ENCODE data around the gene ADD2.

The ADD2 gene

DNA sequence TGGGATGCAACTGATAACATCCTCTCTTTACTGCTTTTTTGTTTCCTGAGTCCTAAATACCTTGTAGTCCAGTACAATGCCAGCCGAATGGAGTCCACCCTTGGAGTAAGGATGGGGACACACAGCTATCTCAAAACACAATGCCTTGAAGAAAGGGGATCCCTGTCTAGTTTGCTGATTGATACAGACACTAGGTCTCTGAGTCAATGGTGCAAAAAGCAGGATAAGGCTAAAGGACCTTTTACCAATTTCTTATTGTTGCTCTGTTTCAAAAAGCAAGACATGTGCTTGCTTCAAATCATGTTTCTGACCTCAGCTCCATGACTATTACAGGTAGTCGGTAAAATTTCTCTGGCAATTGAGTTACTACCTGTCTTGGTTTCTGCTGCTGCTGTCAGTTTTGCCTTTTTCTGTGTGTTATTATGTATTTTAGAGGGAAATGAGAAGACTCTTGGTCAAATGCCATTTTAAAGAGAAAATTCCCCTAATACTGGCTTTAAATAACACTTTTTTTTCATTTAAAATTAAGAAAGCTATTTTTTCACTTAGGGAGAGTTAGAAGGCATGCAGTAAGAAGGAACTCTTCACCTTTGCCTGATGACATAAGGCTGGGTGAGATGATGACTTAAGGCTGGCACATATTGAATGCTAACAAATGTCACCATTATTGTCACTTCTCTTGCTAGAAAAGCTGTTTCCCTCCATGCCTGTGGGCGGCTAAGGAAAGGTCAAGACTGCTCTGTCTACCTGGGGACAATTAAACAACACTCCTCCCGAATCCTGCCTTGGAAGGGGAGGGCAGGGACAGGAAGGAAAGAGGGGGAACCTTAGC is 27.4 kb upstream of the ADD2 start:
- H3K27ac Mint-ChIP-seq, result no peak overlapping the region
- peaks cover 7% of the 10 kb centered on the region for H3K9me3 Mint-ChIP-seq
- H3K27me3 Mint-ChIP-seq, result peaks cover 31% of the 10 kb centered on the region
- H3K4me1 Mint-ChIP-seq (ENCODE audit: low read depth), result peaks cover 4% of the 10 kb centered on the region
- no peak overlapping the region for H3K4me3 Mint-ChIP-seq
- H3K36me3 Mint-ChIP-seq (ENCODE audit: low read depth), result no peaks in the 10 kb centered on the region

DNA sequence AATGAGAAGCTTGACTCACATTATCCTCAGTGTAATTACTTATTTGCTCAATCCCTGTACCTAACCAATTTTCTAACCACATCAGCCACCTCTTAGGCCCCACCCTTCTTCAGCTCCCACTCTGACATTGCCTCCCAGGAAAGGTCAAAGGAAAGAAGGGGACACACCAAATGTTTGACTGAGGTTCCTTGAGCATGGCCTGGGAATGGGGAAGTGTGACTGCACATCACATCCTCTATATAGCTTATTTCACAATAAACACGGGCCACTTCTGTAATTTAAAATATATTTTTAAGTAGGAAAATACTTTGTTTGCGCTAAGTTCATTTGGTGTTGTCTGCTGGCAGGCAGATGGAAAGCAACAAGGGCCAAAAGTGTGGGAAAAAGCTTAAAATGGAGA is 25.4 kb upstream of the ADD2 start:
- peaks cover 14% of the 10 kb centered on the region for H3K4me1 Mint-ChIP-seq (ENCODE audit: low read depth)
- no peak overlapping the region for H3K4me3 Mint-ChIP-seq
- peaks cover 35% of the 10 kb centered on the region for H3K27me3 Mint-ChIP-seq
- no peaks in the 10 kb centered on the region for H3K9me3 Mint-ChIP-seq
- H3K27ac Mint-ChIP-seq, result no peak overlapping the region
- no peaks in the 10 kb centered on the region for H3K36me3 Mint-ChIP-seq (ENCODE audit: low read depth)

DNA sequence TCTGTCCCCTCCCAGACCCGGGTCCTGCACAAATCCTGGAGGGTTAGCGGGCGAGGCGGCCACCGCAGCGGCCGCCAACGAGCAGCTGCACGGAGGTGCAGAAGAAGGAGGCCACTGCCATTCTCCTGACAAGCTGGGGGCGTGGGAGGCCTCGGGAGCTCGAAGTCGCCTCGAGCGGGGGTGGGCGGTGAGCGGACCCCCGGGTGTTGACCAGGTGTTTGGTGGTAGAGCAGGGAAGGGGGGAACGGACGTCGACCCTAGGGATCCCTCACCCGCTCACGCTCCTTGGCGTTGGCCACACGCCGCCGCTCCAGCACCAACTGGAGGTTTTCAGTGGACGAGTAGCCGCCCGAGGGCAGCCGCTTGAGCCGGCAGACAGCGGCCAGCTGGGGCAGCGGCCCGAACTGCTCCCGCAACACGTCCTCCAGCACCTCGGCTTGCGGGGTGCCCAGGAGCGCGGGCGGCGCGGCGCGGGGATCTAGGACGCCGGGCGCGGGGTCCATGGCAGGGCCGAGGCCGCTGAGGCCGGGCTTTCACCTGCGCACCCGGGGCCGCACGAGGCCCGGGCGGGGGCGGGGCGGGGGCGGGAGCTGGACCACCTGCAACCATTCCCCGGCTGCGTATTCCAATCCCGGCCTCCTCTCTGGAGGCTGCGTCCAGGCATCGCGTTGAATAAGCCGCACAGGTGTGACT is 22.3 kb upstream of the ADD2 start, which contains the start of gene FIGLA:
FIGLA (minus strand) TSS at position 508 of the 693 bp plus-strand sequence; CDS start at position 503, 5 bp downstream.
- H3K27me3 Mint-ChIP-seq, result peaks cover 54% of the 10 kb centered on the region
- H3K36me3 Mint-ChIP-seq (ENCODE audit: low read depth), result no peaks in the 10 kb centered on the region
- H3K9me3 Mint-ChIP-seq, result no peaks in the 10 kb centered on the region
- H3K4me3 Mint-ChIP-seq, result peak within 1 kb of the TSS; percentile 76
- H3K4me1 Mint-ChIP-seq (ENCODE audit: low read depth), result peaks cover 17% of the 10 kb centered on the region
- H3K27ac Mint-ChIP-seq, result no peak within 1 kb of the TSS

DNA sequence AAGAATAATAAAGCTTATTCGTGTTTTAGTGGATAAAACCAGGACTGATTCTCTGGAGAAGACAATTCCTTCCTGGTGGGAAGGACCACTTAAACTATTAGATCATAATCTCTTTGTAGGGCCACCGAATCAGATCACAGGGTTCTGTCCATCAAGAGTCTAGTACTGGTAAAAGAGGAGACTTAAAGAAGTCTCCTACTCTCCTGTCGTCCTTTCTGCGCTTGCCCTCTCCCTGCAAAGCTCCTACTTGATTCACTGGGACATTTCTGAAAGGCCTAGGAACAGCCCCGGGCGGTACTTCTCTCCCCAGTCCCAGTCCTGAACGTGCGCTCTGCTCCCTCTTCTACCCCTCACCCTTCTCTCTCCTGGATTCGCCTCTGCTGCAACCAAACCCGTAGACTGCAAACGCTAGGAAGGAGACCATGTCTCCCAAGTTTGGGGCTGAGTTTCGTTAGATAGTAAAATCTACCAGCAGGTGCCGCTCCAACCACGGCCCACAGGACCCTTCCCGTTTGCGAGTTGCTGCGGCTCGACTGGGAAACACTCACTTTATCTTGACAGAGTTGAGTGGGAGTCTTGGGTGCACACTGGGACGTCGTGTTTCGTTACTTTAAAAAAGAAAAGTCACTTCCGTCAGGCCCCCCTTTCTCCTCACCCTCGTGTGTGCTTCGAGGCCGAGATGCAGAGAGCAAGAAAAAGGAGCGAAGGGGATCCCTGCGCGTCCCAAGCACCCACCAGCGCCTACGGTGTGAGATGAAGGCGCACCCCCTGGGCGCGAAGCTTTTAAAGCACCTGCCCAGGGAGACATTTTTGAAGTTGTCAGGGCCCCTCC is 21.5 kb upstream of the ADD2 start:
- peaks cover 18% of the 10 kb centered on the region for H3K4me1 Mint-ChIP-seq (ENCODE audit: low read depth)
- H3K36me3 Mint-ChIP-seq (ENCODE audit: low read depth), result no peaks in the 10 kb centered on the region
- no peaks in the 10 kb centered on the region for H3K9me3 Mint-ChIP-seq
- peak overlapping the region; percentile 76 for H3K4me3 Mint-ChIP-seq
- peaks cover 50% of the 10 kb centered on the region for H3K27me3 Mint-ChIP-seq
- no peak overlapping the region for H3K27ac Mint-ChIP-seq

DNA sequence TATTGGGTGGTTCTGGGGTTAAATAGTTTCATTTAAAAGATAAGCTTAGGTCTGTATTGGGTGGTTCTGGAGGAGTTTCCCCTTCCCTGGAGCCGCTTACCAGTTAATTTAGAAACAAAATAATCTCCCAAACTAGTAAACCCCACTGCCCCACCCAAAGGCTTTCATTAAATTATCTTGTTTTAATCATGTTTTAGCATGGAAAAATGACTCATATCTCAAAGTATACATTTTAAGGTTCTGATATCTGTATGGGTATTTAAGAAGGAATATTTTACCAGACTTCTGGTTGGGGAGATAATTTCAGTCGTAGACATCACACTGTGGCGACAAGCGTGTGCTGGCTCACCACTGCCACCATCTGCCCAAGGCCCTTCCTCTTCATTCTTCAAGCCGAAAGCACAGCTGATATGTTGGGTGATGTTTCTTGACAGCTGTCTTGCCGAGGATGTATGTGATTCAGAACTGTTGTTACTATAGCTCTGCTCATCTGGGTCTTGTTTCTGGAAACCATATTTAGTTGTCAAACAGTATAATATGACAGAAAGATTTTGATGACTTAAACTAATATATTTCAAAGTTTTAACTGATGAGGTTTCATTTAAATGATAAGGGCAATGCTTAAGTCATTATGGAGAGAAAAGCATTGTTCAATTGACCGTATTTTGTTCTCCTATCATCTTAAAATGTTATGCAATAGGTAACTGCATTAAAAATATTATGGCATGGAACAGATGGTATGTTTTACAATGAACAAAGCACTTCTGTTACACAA is 17.3 kb upstream of the ADD2 start:
- Mint-ChIP-seq H3K27ac (no peak overlapping the region), H3K4me1 (ENCODE audit: low read depth) (peaks cover 14% of the 10 kb centered on the region), H3K27me3 (peaks cover 27% of the 10 kb centered on the region), H3K4me3 (no peak overlapping the region), H3K9me3 (no peaks in the 10 kb centered on the region), H3K36me3 (ENCODE audit: low read depth) (no peaks in the 10 kb centered on the region)

DNA sequence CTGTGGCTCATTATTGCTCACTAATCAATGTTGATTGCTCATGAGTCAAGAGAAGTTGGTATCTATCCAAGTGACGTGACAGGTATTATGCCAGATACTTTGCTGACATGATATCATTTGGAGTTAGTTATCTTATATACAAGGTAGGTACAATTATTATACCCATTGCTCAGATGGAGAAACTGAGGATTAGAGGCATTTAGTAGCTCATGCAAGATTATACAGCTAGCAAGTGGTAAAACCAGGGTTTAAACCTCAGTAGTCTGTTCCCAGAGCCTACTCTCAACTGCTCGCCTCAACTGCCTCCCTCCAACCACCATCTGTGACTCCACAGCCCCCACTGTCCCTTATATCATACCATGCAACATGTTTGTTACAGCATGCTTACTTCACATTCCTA is 16.3 kb upstream of the ADD2 start:
- H3K27ac Mint-ChIP-seq, result no peak overlapping the region
- peaks cover 5% of the 10 kb centered on the region for H3K4me1 Mint-ChIP-seq (ENCODE audit: low read depth)
- peaks cover 20% of the 10 kb centered on the region for H3K27me3 Mint-ChIP-seq
- H3K36me3 Mint-ChIP-seq (ENCODE audit: low read depth), result no peaks in the 10 kb centered on the region
- H3K4me3 Mint-ChIP-seq, result no peak overlapping the region
- no peaks in the 10 kb centered on the region for H3K9me3 Mint-ChIP-seq

DNA sequence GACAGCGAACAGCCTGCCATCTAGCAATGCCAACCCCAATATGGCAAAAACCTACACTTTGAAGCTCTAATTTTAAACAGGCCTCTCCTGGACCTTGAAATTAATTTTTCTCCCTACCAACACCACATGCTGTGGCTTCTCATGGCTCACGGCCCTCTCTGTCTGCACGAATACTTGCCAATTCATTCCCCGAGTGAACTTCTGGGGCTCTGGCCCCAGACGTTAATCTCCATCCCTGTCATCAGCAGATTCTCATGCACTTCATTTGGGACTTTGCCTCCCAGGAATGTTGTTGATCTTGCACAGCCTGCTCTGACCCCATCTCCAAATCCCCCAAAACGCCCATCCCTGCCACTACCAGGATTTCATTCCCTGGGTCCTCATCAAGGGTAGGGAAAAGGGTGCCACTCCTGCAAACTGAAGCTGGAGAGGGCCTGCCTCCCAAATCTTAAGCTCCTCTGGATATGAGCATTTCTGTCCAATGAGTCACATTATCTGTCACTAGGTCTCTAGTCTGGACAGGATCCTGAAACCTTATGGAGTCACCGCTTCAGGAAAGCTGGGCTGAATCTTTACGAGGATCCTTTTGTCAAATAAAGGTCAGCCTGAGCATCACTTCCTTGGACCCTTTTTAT is 12.0 kb upstream of the ADD2 start:
- Mint-ChIP-seq H3K27me3 (peaks cover 29% of the 10 kb centered on the region), H3K36me3 (ENCODE audit: low read depth) (no peaks in the 10 kb centered on the region), H3K27ac (no peak overlapping the region), H3K9me3 (no peaks in the 10 kb centered on the region), H3K4me3 (no peak overlapping the region), H3K4me1 (ENCODE audit: low read depth) (no peaks in the 10 kb centered on the region)

DNA sequence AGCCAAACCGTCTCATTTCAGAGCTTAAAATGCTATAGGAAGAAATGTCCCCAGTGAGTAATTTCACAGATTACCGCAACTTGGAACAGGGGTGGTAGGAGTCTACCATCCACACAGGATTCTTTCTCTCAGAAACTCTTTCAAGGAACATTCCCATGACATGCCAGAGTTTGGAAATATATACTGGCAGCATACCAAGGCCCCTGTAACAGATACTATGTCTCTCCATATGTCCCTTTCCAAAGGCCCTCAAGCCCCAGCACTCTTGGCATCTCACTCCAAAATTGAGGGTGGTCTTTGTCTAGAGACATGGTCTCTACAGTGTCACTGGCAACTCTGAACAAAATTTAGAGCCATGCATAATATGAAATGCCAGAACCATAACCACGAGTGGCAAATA is 11.5 kb upstream of the ADD2 start:
- peaks cover 34% of the 10 kb centered on the region for H3K27me3 Mint-ChIP-seq
- H3K36me3 Mint-ChIP-seq (ENCODE audit: low read depth), result no peaks in the 10 kb centered on the region
- no peaks in the 10 kb centered on the region for H3K4me1 Mint-ChIP-seq (ENCODE audit: low read depth)
- H3K9me3 Mint-ChIP-seq, result no peaks in the 10 kb centered on the region
- H3K4me3 Mint-ChIP-seq, result no peak overlapping the region
- H3K27ac Mint-ChIP-seq, result no peak overlapping the region

DNA sequence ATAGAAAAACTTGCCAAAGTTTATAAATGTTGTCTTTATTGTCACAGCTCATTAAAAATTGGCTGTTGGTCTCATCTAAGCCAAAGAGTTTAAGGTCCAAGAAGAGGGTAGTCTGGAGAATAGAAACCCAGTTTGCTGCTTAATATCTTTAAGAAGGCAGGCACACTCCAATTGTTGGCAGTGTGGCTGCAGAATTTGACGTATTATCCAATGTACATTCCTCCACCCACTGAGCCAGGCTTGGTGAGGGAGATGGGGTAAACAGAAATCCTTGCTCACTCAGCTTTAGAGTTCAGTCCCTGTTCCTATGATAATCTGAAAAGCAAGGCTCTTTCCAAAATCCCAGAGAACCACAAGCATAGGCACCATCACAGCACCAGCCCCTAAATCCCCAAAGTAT is 10.7 kb upstream of the ADD2 start:
- H3K4me1 Mint-ChIP-seq (ENCODE audit: low read depth), result peaks cover 1% of the 10 kb centered on the region
- no peaks in the 10 kb centered on the region for H3K36me3 Mint-ChIP-seq (ENCODE audit: low read depth)
- peaks cover 2% of the 10 kb centered on the region for H3K9me3 Mint-ChIP-seq
- H3K27ac Mint-ChIP-seq, result no peak overlapping the region
- peaks cover 42% of the 10 kb centered on the region for H3K27me3 Mint-ChIP-seq
- no peak overlapping the region for H3K4me3 Mint-ChIP-seq

DNA sequence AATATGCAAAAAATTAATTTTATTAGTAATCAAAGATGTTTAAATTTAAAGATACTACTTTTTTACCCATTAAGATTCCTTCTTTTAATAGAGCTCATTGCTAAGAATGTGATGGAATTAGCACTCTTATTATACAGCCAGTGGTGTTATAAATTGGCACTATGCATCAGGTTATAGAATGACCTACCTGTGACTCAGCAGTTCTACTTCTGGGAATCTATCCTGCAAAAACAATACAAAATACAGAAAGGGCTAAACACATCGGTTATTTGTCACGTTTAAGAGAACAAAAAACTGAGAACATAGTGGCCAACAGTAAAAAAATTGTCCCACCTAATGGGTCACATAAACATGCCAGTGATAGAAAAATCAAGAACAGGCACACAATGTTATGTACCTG is 9.4 kb upstream of the ADD2 start:
- H3K4me1 Mint-ChIP-seq (ENCODE audit: low read depth), result peaks cover 3% of the 10 kb centered on the region
- no peak overlapping the region for H3K4me3 Mint-ChIP-seq

DNA sequence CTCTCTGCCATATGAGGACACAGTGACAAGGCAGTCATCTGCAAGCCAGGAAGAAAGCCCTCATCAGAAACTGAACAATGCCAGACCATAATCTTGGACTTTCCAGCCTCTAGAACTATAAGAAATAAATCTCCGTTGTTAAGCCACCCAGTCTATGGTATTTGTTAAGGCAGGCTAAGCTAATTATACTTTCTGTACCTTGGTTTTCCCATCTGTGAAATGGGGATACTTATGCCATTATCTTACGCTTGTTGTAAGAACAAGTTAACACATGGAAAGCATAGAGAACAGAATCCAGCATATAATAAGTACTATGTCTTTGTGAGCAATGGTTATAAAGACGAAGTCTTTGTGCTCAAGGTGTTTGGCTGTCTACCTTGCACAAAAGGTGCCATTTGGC is 8.3 kb upstream of the ADD2 start:
- H3K27me3 Mint-ChIP-seq, result peaks cover 60% of the 10 kb centered on the region
- peaks cover 4% of the 10 kb centered on the region for H3K9me3 Mint-ChIP-seq
- H3K27ac Mint-ChIP-seq, result no peak overlapping the region
- no peak overlapping the region for H3K4me3 Mint-ChIP-seq
- H3K4me1 Mint-ChIP-seq (ENCODE audit: low read depth), result peaks cover 3% of the 10 kb centered on the region
- no peaks in the 10 kb centered on the region for H3K36me3 Mint-ChIP-seq (ENCODE audit: low read depth)

More for the DNA sequence above, 9.4 kb upstream of the ADD2 start:
- Mint-ChIP-seq H3K27me3 (peaks cover 53% of the 10 kb centered on the region), H3K36me3 (ENCODE audit: low read depth) (no peaks in the 10 kb centered on the region), H3K27ac (no peak overlapping the region), H3K9me3 (peaks cover 4% of the 10 kb centered on the region)

DNA sequence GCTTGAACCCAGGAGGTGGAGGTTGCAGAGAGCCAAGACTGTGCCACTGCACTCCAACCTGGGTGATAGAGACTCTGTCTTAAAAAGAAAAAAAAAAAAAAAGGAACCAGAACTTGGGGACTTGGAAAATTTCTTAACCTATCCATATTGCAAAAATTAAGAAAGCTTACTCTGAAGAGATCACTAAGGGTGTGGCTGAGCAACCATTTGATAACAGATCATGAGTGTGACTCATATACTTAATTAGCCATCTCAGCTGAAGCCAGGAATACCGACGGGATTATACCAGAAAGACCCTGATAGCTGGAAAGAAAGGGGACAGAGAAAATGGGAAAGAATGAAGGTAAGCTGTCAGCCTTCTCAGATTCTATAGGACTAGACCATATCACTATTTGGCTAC is 7.1 kb upstream of the ADD2 start:
- H3K36me3 Mint-ChIP-seq (ENCODE audit: low read depth), result no peaks in the 10 kb centered on the region
- no peak overlapping the region for H3K4me3 Mint-ChIP-seq
- peaks cover 3% of the 10 kb centered on the region for H3K4me1 Mint-ChIP-seq (ENCODE audit: low read depth)
- no peak overlapping the region for H3K27ac Mint-ChIP-seq
- H3K9me3 Mint-ChIP-seq, result peaks cover 4% of the 10 kb centered on the region
- peaks cover 60% of the 10 kb centered on the region for H3K27me3 Mint-ChIP-seq

DNA sequence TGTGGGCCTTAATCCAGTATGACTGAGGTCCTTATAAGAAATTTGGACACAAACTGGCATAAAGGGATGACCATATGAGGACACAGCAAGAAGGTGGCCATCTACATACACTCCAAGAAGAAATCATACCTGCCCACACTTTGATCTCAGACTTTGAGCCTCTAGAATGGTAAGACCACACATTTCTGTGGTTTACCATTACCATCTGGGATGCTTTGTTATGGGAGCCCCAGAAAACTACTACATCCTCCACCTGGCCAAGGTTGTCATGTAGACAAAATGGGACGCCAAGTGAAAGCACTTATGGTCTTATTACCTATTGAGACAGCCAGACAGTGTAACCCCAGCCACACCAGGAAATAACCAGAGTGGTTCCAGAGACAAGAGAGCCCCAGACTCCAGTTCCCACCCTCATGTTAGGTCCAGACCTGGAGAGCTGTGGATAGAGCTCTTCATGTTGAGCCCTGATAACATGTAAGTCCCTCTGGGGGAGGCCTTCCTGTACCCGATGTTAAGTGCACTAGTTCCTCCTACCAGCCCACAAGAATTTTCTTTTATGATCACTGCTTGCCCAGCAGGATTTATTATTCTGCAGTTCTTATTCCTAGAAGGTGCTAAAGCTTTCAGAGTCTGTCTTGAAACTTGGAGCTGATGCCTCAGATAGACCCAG is 4.6 kb upstream of the ADD2 start:
- no peak overlapping the region for H3K4me3 Mint-ChIP-seq
- H3K27ac Mint-ChIP-seq, result no peak overlapping the region
- H3K9me3 Mint-ChIP-seq, result peaks cover 4% of the 10 kb centered on the region
- peaks cover 3% of the 10 kb centered on the region for H3K4me1 Mint-ChIP-seq (ENCODE audit: low read depth)
- H3K27me3 Mint-ChIP-seq, result peaks cover 64% of the 10 kb centered on the region
- no peaks in the 10 kb centered on the region for H3K36me3 Mint-ChIP-seq (ENCODE audit: low read depth)

Measured in stimulated activated naive CD8-positive, alpha-beta T cell treated with anti-CD3 and anti-CD28 coated beads, Interleukin-15, Interleukin-2, amounts not matched to agents 100 ng/mL and 50 ng/mL, for 24 hours (primary cell).